Measurements from ENCODE around the gene PACS2. TPM values are rescaled to one million over a fixed set of nuclear protein-coding genes. Genes with fewer than 3 reads are reported as not detected.

The PACS2 gene
- total and polyA plus RNA-seq, 4 donors: 37.9 to 87.2 (median 71.0) TPM

DNA sequence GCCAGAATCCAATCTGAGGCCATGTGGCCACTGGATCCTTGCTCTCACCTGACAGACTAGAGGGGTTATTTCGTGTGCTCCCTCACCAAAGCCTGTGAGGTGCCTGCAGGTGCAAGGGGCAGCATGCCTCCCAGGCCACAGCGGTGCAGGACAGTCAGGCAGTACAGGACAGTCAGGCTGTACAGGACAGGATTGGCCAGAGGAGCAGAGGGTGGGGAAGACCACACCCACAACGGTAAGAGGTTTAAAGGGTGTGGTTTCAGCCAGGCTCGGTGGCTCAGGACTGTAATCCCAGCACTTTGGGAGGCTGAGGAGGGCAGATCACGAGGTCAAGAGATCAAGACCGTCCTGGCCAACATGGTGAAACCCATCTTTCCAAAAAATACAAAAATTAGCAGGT lies 10.6 kb upstream of the PACS2 start:
- WGBS, 2 donors: 69 to 80% methylated on average over 6 of the region's 6 CpGs
- Histone ChIP-seq H3K4me3 (no peak overlapping the region), H3K9me3 (ENCODE audit: control insufficient read depth in 4 of 4, insufficient read depth in 3 of 4, low read length in 3 of 4) (peaks cover 0 to 1% (median 0%) of the 10 kb centered on the region in 4 donors), H3K4me1 (ENCODE audit: control insufficient read depth in 5 of 5, insufficient read depth in 5 of 5, low read length in 5 of 5) (peaks cover 0 to 8% (median 4%) of the 10 kb centered on the region in 5 donors), H3K36me3 (ENCODE audit: control insufficient read depth in 4 of 4, insufficient read depth in 4 of 4, low read length in 4 of 4) (no peaks in the 10 kb centered on the region), H3K27ac (ENCODE audit: low read depth in 1 of 2, low read length in 1 of 2) (no peak overlapping the region), H3K9ac (ENCODE audit: insufficient read depth in 1 of 2, low read length in 2 of 2) (no peak overlapping the region), H3K27me3 (ENCODE audit: control insufficient read depth in 3 of 3, insufficient read depth in 3 of 3, low read length in 2 of 3) (no peaks in the 10 kb centered on the region)
- TF ChIP-seq, protein P1, sequence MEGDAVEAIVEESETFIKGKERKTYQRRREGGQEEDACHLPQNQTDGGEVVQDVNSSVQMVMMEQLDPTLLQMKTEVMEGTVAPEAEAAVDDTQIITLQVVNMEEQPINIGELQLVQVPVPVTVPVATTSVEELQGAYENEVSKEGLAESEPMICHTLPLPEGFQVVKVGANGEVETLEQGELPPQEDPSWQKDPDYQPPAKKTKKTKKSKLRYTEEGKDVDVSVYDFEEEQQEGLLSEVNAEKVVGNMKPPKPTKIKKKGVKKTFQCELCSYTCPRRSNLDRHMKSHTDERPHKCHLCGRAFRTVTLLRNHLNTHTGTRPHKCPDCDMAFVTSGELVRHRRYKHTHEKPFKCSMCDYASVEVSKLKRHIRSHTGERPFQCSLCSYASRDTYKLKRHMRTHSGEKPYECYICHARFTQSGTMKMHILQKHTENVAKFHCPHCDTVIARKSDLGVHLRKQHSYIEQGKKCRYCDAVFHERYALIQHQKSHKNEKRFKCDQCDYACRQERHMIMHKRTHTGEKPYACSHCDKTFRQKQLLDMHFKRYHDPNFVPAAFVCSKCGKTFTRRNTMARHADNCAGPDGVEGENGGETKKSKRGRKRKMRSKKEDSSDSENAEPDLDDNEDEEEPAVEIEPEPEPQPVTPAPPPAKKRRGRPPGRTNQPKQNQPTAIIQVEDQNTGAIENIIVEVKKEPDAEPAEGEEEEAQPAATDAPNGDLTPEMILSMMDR (IDR thresholded peaks at IDR 0.05; ENCODE audit: control extremely low read depth, extremely low read depth): no peak
- ATAC-seq (ENCODE audit: insufficient read depth, low FRiP score): no peak
- no peak for DNase-seq

GRCh38 chr14:105304565-105304964 lies 10.0 kb upstream of the PACS2 start:
- TF ChIP-seq, protein P1 (IDR thresholded peaks at IDR 0.05; ENCODE audit: control extremely low read depth, extremely low read depth): no peak
- no peaks in the 10 kb centered on the region for H3K27me3 ChIP-seq (ENCODE audit: control insufficient read depth in 3 of 3, insufficient read depth in 3 of 3, low read length in 2 of 3)
- WGBS, 2 donors: 87 to 93% methylated on average over 9 of the region's 9 CpGs
- H3K9me3 ChIP-seq (ENCODE audit: control insufficient read depth in 4 of 4, insufficient read depth in 3 of 4, low read length in 3 of 4): peaks cover 0 to 1% (median 0%) of the 10 kb centered on the region in 4 donors
- H3K36me3 ChIP-seq (ENCODE audit: control insufficient read depth in 4 of 4, insufficient read depth in 4 of 4, low read length in 4 of 4): no peaks in the 10 kb centered on the region
- no peak overlapping the region for H3K27ac ChIP-seq (ENCODE audit: low read depth in 1 of 2, low read length in 1 of 2)
- H3K9ac ChIP-seq (ENCODE audit: insufficient read depth in 1 of 2, low read length in 2 of 2): no peak overlapping the region
- DNase-seq (no peak), ATAC-seq (ENCODE audit: insufficient read depth, low FRiP score) (no peak)
- no peak overlapping the region for H3K4me3 ChIP-seq
- H3K4me1 ChIP-seq (ENCODE audit: control insufficient read depth in 5 of 5, insufficient read depth in 5 of 5, low read length in 5 of 5): peaks cover 0 to 5% (median 3%) of the 10 kb centered on the region in 5 donors

- Histone ChIP-seq H3K9ac (ENCODE audit: insufficient read depth in 1 of 2, low read length in 2 of 2) (no peak overlapping the region), H3K4me1 (ENCODE audit: control insufficient read depth in 5 of 5, insufficient read depth in 5 of 5, low read length in 5 of 5) (peaks cover 0 to 4% (median 0%) of the 10 kb centered on the region in 5 donors), H3K27me3 (ENCODE audit: control insufficient read depth in 3 of 3, insufficient read depth in 3 of 3, low read length in 2 of 3) (no peaks in the 10 kb centered on the region), H3K9me3 (ENCODE audit: control insufficient read depth in 4 of 4, insufficient read depth in 3 of 4, low read length in 3 of 4) (peaks cover 0 to under 1% (median 0%) of the 10 kb centered on the region in 4 donors), H3K36me3 (ENCODE audit: control insufficient read depth in 4 of 4, insufficient read depth in 4 of 4, low read length in 4 of 4) (no peaks in the 10 kb centered on the region), H3K27ac (ENCODE audit: low read depth in 1 of 2, low read length in 1 of 2) (no peak overlapping the region), H3K4me3 (no peak overlapping the region)
- TF ChIP-seq, protein P1 (IDR thresholded peaks at IDR 0.05; ENCODE audit: control extremely low read depth, extremely low read depth): no peak
- 66 to 75% methylated on average over 9 of the region's 9 CpGs for WGBS, 2 donors
- ATAC-seq (ENCODE audit: insufficient read depth, low FRiP score): no peak
- DNase-seq: no peak
Observed at GRCh38 chr14:105305345-105305744, 9.2 kb upstream of the PACS2 start.

GRCh38 chr14:105305791-105306190 lies 8.8 kb upstream of the PACS2 start:
- no peak for ATAC-seq (ENCODE audit: insufficient read depth, low FRiP score)
- TF ChIP-seq, protein P1 (IDR thresholded peaks at IDR 0.05; ENCODE audit: control extremely low read depth, extremely low read depth): no peak
- DNase-seq: no peak
- no peak overlapping the region for H3K9ac ChIP-seq (ENCODE audit: insufficient read depth in 1 of 2, low read length in 2 of 2)
- H3K27me3 ChIP-seq (ENCODE audit: control insufficient read depth in 3 of 3, insufficient read depth in 3 of 3, low read length in 2 of 3): no peaks in the 10 kb centered on the region
- no peak overlapping the region for H3K27ac ChIP-seq (ENCODE audit: low read depth in 1 of 2, low read length in 1 of 2)
- WGBS, 2 donors: 80 to 83% methylated on average over 9 of the region's 9 CpGs
- H3K36me3 ChIP-seq (ENCODE audit: control insufficient read depth in 4 of 4, insufficient read depth in 4 of 4, low read length in 4 of 4): no peaks in the 10 kb centered on the region
- H3K4me3 ChIP-seq: no peak overlapping the region
- peaks cover 0 to 4% (median 0%) of the 10 kb centered on the region in 5 donors for H3K4me1 ChIP-seq (ENCODE audit: control insufficient read depth in 5 of 5, insufficient read depth in 5 of 5, low read length in 5 of 5)
- H3K9me3 ChIP-seq (ENCODE audit: control insufficient read depth in 4 of 4, insufficient read depth in 3 of 4, low read length in 3 of 4): no peaks in the 10 kb centered on the region
